SK-N-SH treated with all-trans-retinoic acid at 6 μM for 48 hours (cell line): ENCODE measurements around the gene KLF2.

Experiments
- ATAC-seq: fragments of 200-7000 bp; cut with Tn5 transposase; 3 replicates; pipeline ENCODE4 v1.9.1; 2020; ENCODE audit warnings: mild to moderate bottlenecking, moderate library complexity
- ARNTL ChIP-seq: fragments of 450-650 bp; formaldehyde crosslinking; IDR thresholded peaks from 2 replicates; pipeline ENCODE4 v1.5.0; 2020; ENCODE audit warnings: low read depth, mild to moderate bottlenecking, moderate library complexity, borderline replicate concordance
- BACH2 ChIP-seq: fragments of 250-450 bp; sonication (Bioruptor Pico); IDR thresholded peaks from 2 replicates; pipeline ENCODE4 v1.9.0; 2021; ENCODE audit warnings: mild to moderate bottlenecking, borderline replicate concordance
- CREB5 ChIP-seq: fragments of 250-450 bp; sonication (Bioruptor Pico); IDR thresholded peaks from 2 replicates; pipeline ENCODE4 v1.5.1; 2020; ENCODE audit warnings: low read depth, mild to moderate bottlenecking, moderate library complexity
- CSDC2 ChIP-seq: fragments of 250-450 bp; sonication (Bioruptor Pico); IDR thresholded peaks from 2 replicates; pipeline ENCODE4 v1.5.0; 2020; ENCODE audit warnings: mild to moderate bottlenecking, moderate library complexity
- CSRNP3 ChIP-seq: fragments of 250-450 bp; sonication (Bioruptor Pico); IDR thresholded peaks from 2 replicates; pipeline ENCODE4 v1.5.1; 2021; ENCODE audit warnings: mild to moderate bottlenecking, moderate library complexity
- ESRRG ChIP-seq: fragments of 250-450 bp; sonication (Bioruptor Pico); IDR thresholded peaks from 2 replicates; pipeline ENCODE4 v1.6.1; 2021; ENCODE audit warnings: mild to moderate bottlenecking
- GLIS3 ChIP-seq: fragments of 250-450 bp; sonication (Bioruptor Pico); IDR thresholded peaks from 2 replicates; pipeline ENCODE4 v1.5.0; 2020; ENCODE audit warnings: mild to moderate bottlenecking, moderate library complexity
- OSR1 ChIP-seq: fragments of 250-450 bp; sonication (Bioruptor Pico); IDR thresholded peaks from 2 replicates; pipeline ENCODE4 v1.8.0; 2022; ENCODE audit warnings: moderate library complexity, mild to moderate bottlenecking, inconsistent platforms
- PATZ1 ChIP-seq: fragments of 250-450 bp; sonication (Bioruptor Pico); IDR thresholded peaks from 2 replicates; pipeline ENCODE4 v1.8.0; 2020; ENCODE audit warnings: mild to moderate bottlenecking, moderate library complexity, borderline replicate concordance
- RARB ChIP-seq: fragments of 250-450 bp; sonication (Bioruptor Pico); IDR thresholded peaks from 2 replicates; pipeline ENCODE4 v1.8.0; 2021; ENCODE audit warnings: mild to moderate bottlenecking, moderate library complexity
- TOX ChIP-seq: fragments of 250-450 bp; sonication (Bioruptor Pico); IDR thresholded peaks from 2 replicates; pipeline ENCODE4 v1.8.0; 2021; ENCODE audit warnings: mild to moderate bottlenecking, moderate library complexity, borderline replicate concordance
- ZC3H10 ChIP-seq: fragments of 250-450 bp; sonication (Bioruptor Pico); IDR thresholded peaks from 2 replicates; pipeline ENCODE4 v1.5.1; 2021; ENCODE audit warnings: mild to moderate bottlenecking, moderate library complexity
- ZNF565 ChIP-seq: fragments of 450-650 bp; formaldehyde crosslinking; conservative IDR thresholded peaks from 2 replicates; pipeline ENCODE4 v1.5.0; 2020; ENCODE audit warnings: low read depth, mild to moderate bottlenecking, moderate library complexity
- ZNF70 ChIP-seq: fragments of 450-650 bp; formaldehyde crosslinking; IDR thresholded peaks from 2 replicates; pipeline ENCODE4 v1.5.0; 2020; ENCODE audit warnings: mild to moderate bottlenecking, moderate library complexity
- ZNF8 ChIP-seq: fragments of 450-650 bp; formaldehyde crosslinking; IDR thresholded peaks from 2 replicates; pipeline ENCODE4 v1.5.0; 2020; ENCODE audit warnings: mild to moderate bottlenecking, moderate library complexity

KLF2 gene

GRCh38 chr19:16333001-16333586 is 8.5 kb downstream of the KLF2 start (continued):
- no peak for TF ChIP-seq CSDC2 (CRISPR knock-in tag)
- TF ChIP-seq, all 23 proteins: peak for 0

- no peak for TF ChIP-seq ESRRG (CRISPR knock-in tag)
- ATAC-seq, result no peak
Observed at GRCh38 chr19:16334411-16334810, 9.8 kb downstream of the KLF2 start.

GRCh38 chr19:16335226-16335625 is 10.6 kb downstream of the KLF2 start:
- TF ChIP-seq ZC3H10 (CRISPR knock-in tag) (no peak), PATZ1 (no peak), GLIS3 (CRISPR knock-in tag) (no peak)
- no peak for ATAC-seq

GRCh38 chr19:16336571-16336970 is 11.9 kb downstream of the KLF2 start:
- ATAC-seq, result peak; percentile 3; the same call in 1 of the 3 replicates
- TF ChIP-seq CREB5 (CRISPR knock-in tag), result no peak
- TF ChIP-seq ZNF565 (CRISPR knock-in tag), result no peak
- no peak for TF ChIP-seq GLIS3 (CRISPR knock-in tag)
- TF ChIP-seq ZC3H10 (CRISPR knock-in tag), result no peak
- no peak for TF ChIP-seq ZNF70 (CRISPR knock-in tag)
- TF ChIP-seq RARB (CRISPR knock-in tag), result no peak
- no peak for TF ChIP-seq ZNF8
- TF ChIP-seq, all 23 proteins: peak for 0

- TF ChIP-seq ZC3H10 (CRISPR knock-in tag) (no peak), RARB (CRISPR knock-in tag) (no peak), ARNTL (CRISPR knock-in tag) (no peak), CSRNP3 (CRISPR knock-in tag) (no peak), BACH2 (CRISPR knock-in tag) (no peak)
- TF ChIP-seq, all 23 proteins: peak for 0
- peak; percentile 25 for ATAC-seq
Observed at GRCh38 chr19:16337809-16338469, 13.3 kb downstream of the KLF2 start.

- ATAC-seq, result peak; percentile 81
- TF ChIP-seq TOX (CRISPR knock-in tag), result peak; percentile 67; the same call in 1 of the 2 replicates
- TF ChIP-seq OSR1 (CRISPR knock-in tag), result peak; percentile 64
- TF ChIP-seq CSDC2 (CRISPR knock-in tag), result peak; percentile 71; the same call in 1 of the 2 replicates
- TF ChIP-seq CSRNP3 (CRISPR knock-in tag), result no peak
Observed at GRCh38 chr19:16338470-16339360, 14.1 kb downstream of the KLF2 start.
